Ramos (cell line): ENCODE data around the gene VAMP2.

Experiments
- in situ Hi-C: fragments of 300-500 bp; cut with MboI; formaldehyde crosslinking; loops from one replicate; pipeline ENCODE4 v1.14.3; 2022; ENCODE audit warnings: low sequenced_read_pairs; ENCODE audit not compliant: unreplicated experiment

VAMP2 gene

DNA sequence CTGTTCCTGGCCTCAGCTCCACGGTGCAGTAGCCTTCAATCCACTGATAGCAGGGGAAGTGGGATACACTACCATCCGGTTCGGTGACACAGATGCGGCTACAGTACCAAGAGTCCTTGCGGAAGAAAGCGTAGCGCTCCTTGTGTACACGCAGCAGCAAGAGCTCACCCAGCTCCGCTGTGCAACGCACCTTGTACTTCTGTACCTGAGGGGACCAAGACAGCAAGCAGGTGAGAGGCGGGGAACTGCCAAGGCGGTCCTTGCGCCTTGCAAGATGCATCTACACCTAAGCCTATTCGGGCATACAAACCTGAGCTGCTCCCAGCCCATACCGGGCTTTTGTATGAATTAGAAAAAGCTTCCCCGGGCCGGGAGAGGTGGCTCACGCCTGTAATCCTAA lies 46.0 kb downstream of the VAMP2 start:
- in situ Hi-C loops = loop anchor here (10.0 kb wide), 1 partner anchor 188 kb away; no protein-coding TSS in a partner anchor

DNA sequence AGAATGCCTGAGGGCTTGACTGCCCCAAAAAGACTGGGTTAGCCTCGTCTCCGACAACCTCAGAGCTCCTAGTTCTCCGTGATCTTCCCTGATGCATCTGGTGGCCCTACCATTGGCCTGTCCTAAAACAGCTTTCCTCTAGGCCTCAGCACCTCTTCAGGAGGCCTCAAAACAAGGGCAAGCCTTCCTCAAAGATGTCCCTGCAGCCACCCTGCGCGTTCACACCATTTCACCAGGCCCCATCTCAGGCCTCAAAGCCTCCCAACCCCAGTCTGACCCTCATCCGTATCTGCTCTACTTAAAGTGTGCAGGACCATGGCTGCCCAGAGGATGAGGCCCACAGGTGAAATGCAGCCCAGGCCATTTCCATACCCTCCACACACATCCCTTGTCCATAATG lies 51.8 kb downstream of the VAMP2 start:
- in situ Hi-C loops = loop anchor here (10.0 kb wide), 1 partner anchor 194 kb away; no protein-coding TSS in a partner anchor

DNA sequence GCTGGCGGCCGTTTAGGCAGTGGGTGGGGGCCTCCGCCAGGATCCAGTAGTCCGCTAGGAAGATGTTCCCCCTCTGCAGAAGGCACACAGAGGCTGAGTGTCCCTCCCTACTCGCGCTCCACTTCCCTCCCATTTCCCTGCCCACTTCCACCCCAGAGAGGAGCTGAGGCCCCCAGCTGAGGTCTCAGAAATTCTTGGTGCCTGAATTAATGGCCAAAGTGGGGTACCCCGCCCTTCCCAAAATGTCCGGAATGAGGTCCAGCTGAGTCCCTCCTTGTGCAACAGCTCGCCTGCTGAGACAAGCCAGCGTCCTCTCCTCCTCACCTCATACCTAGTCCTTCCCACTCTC lies 52.3 kb downstream of the VAMP2 start:
- in situ Hi-C loops = loop anchor here (10.0 kb wide), 1 partner anchor 194 kb away; no protein-coding TSS in a partner anchor

DNA sequence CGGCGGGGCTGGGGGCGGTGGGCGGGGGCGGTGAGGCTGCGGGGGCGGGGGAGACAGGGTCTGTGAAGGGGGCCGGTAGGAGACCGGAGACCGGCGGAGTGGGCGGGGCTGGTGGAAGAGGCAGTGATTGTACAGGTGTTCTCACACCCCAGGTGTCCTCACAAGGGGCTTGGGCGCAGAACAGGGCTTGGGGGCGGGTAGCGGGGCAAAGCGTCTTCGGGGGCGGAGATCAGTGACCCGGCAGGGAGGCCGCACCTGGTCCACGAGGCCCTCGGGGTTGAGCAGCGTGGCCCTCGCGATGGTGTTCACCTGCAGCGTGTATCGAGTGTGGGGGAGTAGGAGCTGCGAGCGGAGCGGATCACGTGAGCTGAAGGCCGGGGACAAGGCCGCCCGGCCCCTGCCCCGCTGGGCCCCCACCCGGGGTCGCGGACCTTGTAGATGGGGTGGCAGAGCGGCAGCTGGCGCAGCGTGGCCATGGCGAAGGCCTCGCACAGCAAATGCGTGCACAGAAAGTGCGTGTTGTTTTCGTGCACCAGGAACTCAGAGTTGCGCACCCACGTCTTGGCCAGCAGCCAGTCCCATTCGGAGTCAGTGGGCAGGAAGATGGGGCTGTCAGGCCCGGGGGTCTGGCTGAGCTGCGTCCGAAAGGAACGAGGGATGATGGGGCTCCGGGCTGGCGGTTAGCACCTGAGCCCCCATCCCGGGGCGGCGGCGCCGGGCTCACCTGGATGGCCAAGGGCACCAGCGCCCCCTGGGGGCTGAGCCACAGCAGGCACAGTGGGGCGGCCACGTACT lies 52.9 kb downstream of the VAMP2 start:
- in situ Hi-C loops = loop anchor here (5.0 to 10.0 kb wide), 2 partner anchors 38 to 195 kb away; no protein-coding TSS in a partner anchor
